Heart right ventricle (tissue), 16 donors: ENCODE data around the gene GTF3C1. TPM values are rescaled to one million over a fixed set of nuclear protein-coding genes. Genes with fewer than 3 reads are reported as not detected.
A peak's percentile ranks its signal among the peaks of the same experiment; 100 is the strongest.

ENCODE experiments used
- ATAC-seq, 8 donors: fragments of 200-7000 bp; cut with Tn5 transposase; one replicate each; pipeline ENCODE4 v1.9.1; 2020; ENCODE audit warnings: mild to moderate bottlenecking in 8 of 8, moderate library complexity in 8 of 8, moderate number of reproducible peaks in 1 of 8
- DNase-seq, 2 donors: peaks; one replicate each; pipeline ENCODE4 v3.0.0-alpha.2; 2020
- H3K27ac ChIP-seq, 10 donors: fragments of 200-600 bp; sonication (generic) in 2 of 10; one replicate each; pipeline versions ENCODE4 v1.5.0 to v1.8.0; 2020 to 2022; ENCODE audit warnings: mild to moderate bottlenecking in 3 of 10
- H3K27me3 ChIP-seq, 7 donors: fragments of 200-600 bp; one replicate each; pipeline ENCODE4 v1.8.0; 2021 to 2022; ENCODE audit warnings: mild to moderate bottlenecking in 2 of 7
- H3K36me3 ChIP-seq, 9 donors: fragments of 200-600 bp; sonication (generic) in 1 of 9; one replicate each; pipeline versions ENCODE4 v1.5.0 to v1.8.0; 2020 to 2022; ENCODE audit warnings: mild to moderate bottlenecking in 2 of 9
- H3K4me1 ChIP-seq, 9 donors: fragments of 200-600 bp; sonication (generic) in 1 of 9; one replicate each; pipeline versions ENCODE4 v1.5.0 to v1.8.0; 2020 to 2022; ENCODE audit warnings: mild to moderate bottlenecking in 4 of 9
- H3K4me3 ChIP-seq, 10 donors: fragments of 200-600 bp; sonication (generic) in 2 of 10; one replicate each; pipeline versions ENCODE4 v1.5.0 to v1.8.0; 2020 to 2022; ENCODE audit warnings: mild to moderate bottlenecking in 7 of 10, moderate library complexity in 2 of 10
- H3K9me3 ChIP-seq, 11 donors: fragments of 200-600 bp in 10 of 11; sonication (generic) in 2 of 11; one replicate each; pipeline versions ENCODE4 v1.5.0 to v1.8.0; 2013 to 2022; ENCODE audit warnings: mild to moderate bottlenecking in 2 of 11, control low read depth in 1 of 11, moderate library complexity in 1 of 11
- CTCF ChIP-seq, 9 donors: fragments of 200-600 bp; sonication (generic) in 2 of 9; IDR thresholded peaks; one replicate each; pipeline versions ENCODE4 v1.5.0 to v1.8.0; 2021 to 2022; ENCODE audit warnings: antibody characterized with exemption in 9 of 9, mild to moderate bottlenecking in 5 of 9, moderate library complexity in 1 of 9
- WGBS, 2 donors: extraction: QIAGEN DNeasy Blood & Tissue Kit; methylation state at CpG; one replicate each; pipeline ENCODE4 v1.1.7; 2013; ENCODE audit warnings: inconsistent platforms in 1 of 2; 5-methylcytosine and 5-hydroxymethylcytosine counted together
- intact Hi-C, 10 donors: fragments of 100-400 bp; cut with DNase I; formaldehyde crosslinking; loops; one replicate each; pipeline versions ENCODE4 v1.11.1 to v1.14.2; 2022
- polyA plus RNA-seq, 2 donors: library from polyadenylated mRNA; stranded (reverse); fragments of 200-250 nt; gene quantifications; one replicate each; pipeline ENCODE4 v1.2.3, GENCODE V29; 2013
- total RNA-seq, 10 donors: library from RNA; stranded (reverse); fragmentation: NEBNext Ultra II Directional in 3 of 10; extraction: Animal tissue kit (Norgen Biotek cat#: 25700) in 3 of 10; gene quantifications; one replicate each; pipeline versions ENCODE4 v1.2.1 to v1.2.4, GENCODE V29; 2021 to 2023
- donor health status: Arrhythmogenic right ventricular cardiomyopathy.
- donor health status: ischemic (EF 13 %, LVEDD 7.1; RV severe dilation, severe dysfunction).
- donor health status: healthy with polysubstance abuse.
- donor health status: DM: no; HTN: yes; CAD: no.
- donor health status: DM: no; HTN: no; CAD: no.
- donor health status: ischemic (EF 25% LVEDD 6.9; RV normal size, moderate dysfunction).
- donor health status: ischemic (EF 25% LVEDD 5.7; RV mildly dilated, moderate dysfunction).
- donor health status: healthy.
- donor health status: DM: yes; HTN: yes; CAD: no.
- donor health status: Ischemic cardiomyopathy.
- donor health status: ischemic (EF 35%, LVEDD 5.7; RV mildly dilated, moderate dysfunction).
- donor health status: nonischemic (EF 11% LVEDD 7.7; RV severe dilation, severe dysfunction).
- donor health status: DM: yes; HTN: yes; CAD: no.
- donor health status: PGD.
- donor health status: ischemic (EF 29% LVEDD 5.4; RV normal size, mild dysfunction).
- donor health status: nonischemic (EF 23%, LVEDD 6.1; RV moderate dilation, normal function).

GTF3C1 gene
- total and polyA plus RNA-seq, 12 donors, result 48.1 to 133 (median 62.8) TPM

GRCh38 chr16:27449434-27450195, 100.1 kb downstream of the GTF3C1 start:
- peak overlapping the region in 1 of 10 donors; percentile 34 for H3K27ac ChIP-seq
- no peak for DNase-seq
- peaks cover 0 to 14% (median 0%) of the 10 kb centered on the region in 9 donors for H3K36me3 ChIP-seq
- intact Hi-C loops, result loop anchor here in 6 of 10 donors (5.0 to 10.0 kb wide), 6 partner anchors 75 to 1607 kb away; no protein-coding TSS in a partner anchor
- peaks cover 0 to 54% (median 39%) of the 10 kb centered on the region in 7 donors for H3K27me3 ChIP-seq
- TF ChIP-seq CTCF (IDR thresholded peaks at IDR 0.05), result no peak
- 38 to 40% methylated on average over 31 of the region's 31 CpGs for WGBS, 2 donors
- peak in 5 of 8 donors; percentile 18 to 63 (median 35) for ATAC-seq
- H3K4me3 ChIP-seq, result no peak overlapping the region
- H3K4me1 ChIP-seq, result peaks cover 0 to 13% (median 0%) of the 10 kb centered on the region in 9 donors
- peaks cover 0 to 15% (median 4%) of the 10 kb centered on the region in 11 donors for H3K9me3 ChIP-seq

GRCh38 chr16:27448532-27449433, 100.9 kb downstream of the GTF3C1 start:
- DNase-seq (no peak), ATAC-seq (peak in 2 of 8 donors; percentile 18 to 36)
- peaks cover 0 to 54% (median 39%) of the 10 kb centered on the region in 7 donors for H3K27me3 ChIP-seq
- peaks cover 0 to 13% (median 0%) of the 10 kb centered on the region in 9 donors for H3K4me1 ChIP-seq
- TF ChIP-seq CTCF (IDR thresholded peaks at IDR 0.05), result no peak
- H3K36me3 ChIP-seq, result peaks cover 0 to 23% (median 0%) of the 10 kb centered on the region in 9 donors
- 83 to 87% methylated on average over 19 of the region's 19 CpGs for WGBS, 2 donors
- intact Hi-C loops, result no loop called here
- peaks cover 0 to 23% (median 12%) of the 10 kb centered on the region in 11 donors for H3K9me3 ChIP-seq
- no peak overlapping the region for H3K4me3 ChIP-seq
- no peak overlapping the region for H3K27ac ChIP-seq

- WGBS, 2 donors, result 95 to 96% methylated on average over 5 of the region's 5 CpGs
- peaks cover 0 to 23% (median 13%) of the 10 kb centered on the region in 11 donors for H3K9me3 ChIP-seq
- no peak for TF ChIP-seq CTCF (IDR thresholded peaks at IDR 0.05)
- DNase-seq (no peak), ATAC-seq (no peak)
- H3K27me3 ChIP-seq, result peaks cover 0 to 54% (median 39%) of the 10 kb centered on the region in 7 donors
- peaks cover 0 to 13% (median 0%) of the 10 kb centered on the region in 9 donors for H3K4me1 ChIP-seq
- peaks cover 0 to 26% (median 0%) of the 10 kb centered on the region in 9 donors for H3K36me3 ChIP-seq
- intact Hi-C loops, result no loop called here
- no peak overlapping the region for H3K4me3 ChIP-seq
- no peak overlapping the region for H3K27ac ChIP-seq
Measured at GRCh38 chr16:27447301-27447700, 102.4 kb downstream of the GTF3C1 start.

- H3K4me3 ChIP-seq, result no peak overlapping the region
- intact Hi-C loops, result no loop called here
- peaks cover 0 to 23% (median 13%) of the 10 kb centered on the region in 11 donors for H3K9me3 ChIP-seq
- peaks cover 0 to 54% (median 37%) of the 10 kb centered on the region in 7 donors for H3K27me3 ChIP-seq
- 81 to 88% methylated on average over 4 of the region's 4 CpGs for WGBS, 2 donors
- no peak overlapping the region for H3K27ac ChIP-seq
- peaks cover 0 to 30% (median 0%) of the 10 kb centered on the region in 9 donors for H3K36me3 ChIP-seq
- ATAC-seq, result peak in 1 of 8 donors; percentile 22
- DNase-seq, result no peak
- H3K4me1 ChIP-seq, result peaks cover 0 to 13% (median 0%) of the 10 kb centered on the region in 9 donors
- no peak for TF ChIP-seq CTCF (IDR thresholded peaks at IDR 0.05)
Measured at GRCh38 chr16:27446721-27447120, 103.0 kb downstream of the GTF3C1 start.
